ENCODE data around the gene ZSWIM7.
"Not testable (repeated sequence)": the region's sequence is repeated elsewhere in the genome, so short reads cannot be mapped to it uniquely, and the experiment has no call there.

Gene ZSWIM7

GRCh38 chr17:16007439-16007838, 7.9 kb upstream of the ZSWIM7 start:
- ATAC-seq = no peak
- no peak overlapping the region for H3K27ac Mint-ChIP-seq
- H3K4me3 Mint-ChIP-seq = no peak overlapping the region
- H3K4me1 Mint-ChIP-seq = peaks cover 6% of the 10 kb centered on the region
- no peaks in the 10 kb centered on the region for H3K27me3 Mint-ChIP-seq
- H3K9me3 Mint-ChIP-seq = no peaks in the 10 kb centered on the region
- peaks cover 72% of the 10 kb centered on the region for H3K36me3 Mint-ChIP-seq

- Mint-ChIP-seq H3K27ac (no peak overlapping the region), H3K27me3 (no peaks in the 10 kb centered on the region), H3K36me3 (peaks cover 75% of the 10 kb centered on the region), H3K9me3 (no peaks in the 10 kb centered on the region), H3K4me3 (no peak overlapping the region), H3K4me1 (peaks cover 17% of the 10 kb centered on the region)
- no peak for ATAC-seq
These were observed 6.1 kb upstream of the ZSWIM7 start for GRCh38 chr17:16005636-16006035.

GRCh38 chr17:16003841-16004240, 4.3 kb upstream of the ZSWIM7 start:
- H3K4me1 Mint-ChIP-seq = peaks cover 22% of the 10 kb centered on the region
- H3K27ac Mint-ChIP-seq = no peak overlapping the region
- no peak for ATAC-seq
- no peak overlapping the region for H3K4me3 Mint-ChIP-seq
- H3K9me3 Mint-ChIP-seq = no peaks in the 10 kb centered on the region
- peaks cover 68% of the 10 kb centered on the region for H3K36me3 Mint-ChIP-seq
- H3K27me3 Mint-ChIP-seq = no peaks in the 10 kb centered on the region

GRCh38 chr17:16002708-16003260, 3.3 kb upstream of the ZSWIM7 start:
- H3K4me3 Mint-ChIP-seq = no peak overlapping the region
- no peaks in the 10 kb centered on the region for H3K27me3 Mint-ChIP-seq
- H3K27ac Mint-ChIP-seq = no peak overlapping the region
- peaks cover 27% of the 10 kb centered on the region for H3K4me1 Mint-ChIP-seq
- H3K9me3 Mint-ChIP-seq = no peaks in the 10 kb centered on the region
- no peak for ATAC-seq
- peaks cover 57% of the 10 kb centered on the region for H3K36me3 Mint-ChIP-seq

GRCh38 chr17:16001226-16001897, 1.9 kb upstream of the ZSWIM7 start:
- no peaks in the 10 kb centered on the region for H3K9me3 Mint-ChIP-seq
- H3K4me1 Mint-ChIP-seq = peaks cover 27% of the 10 kb centered on the region
- no peaks in the 10 kb centered on the region for H3K27me3 Mint-ChIP-seq
- H3K36me3 Mint-ChIP-seq = peaks cover 49% of the 10 kb centered on the region
- peak overlapping the region; percentile 87 for H3K27ac Mint-ChIP-seq
- no peak for ATAC-seq
- H3K4me3 Mint-ChIP-seq = peak overlapping the region; percentile 85

- Mint-ChIP-seq H3K9me3 (no peaks in the 10 kb centered on the region), H3K4me3 (peak overlapping the region; percentile 85), H3K27ac (peak overlapping the region; percentile 87), H3K4me1 (peaks cover 27% of the 10 kb centered on the region), H3K27me3 (no peaks in the 10 kb centered on the region), H3K36me3 (peaks cover 40% of the 10 kb centered on the region)
- peak; percentile 70 for ATAC-seq
These were observed 697 bp upstream of the ZSWIM7 start for GRCh38 chr17:15999974-16000827.

GRCh38 chr17:15998031-15998562, 1.4 kb downstream of the ZSWIM7 start:
- no peak overlapping the region for H3K4me3 Mint-ChIP-seq
- peak overlapping the region; percentile 87 for H3K27ac Mint-ChIP-seq
- H3K36me3 Mint-ChIP-seq = peaks cover 28% of the 10 kb centered on the region
- no peak for ATAC-seq
- no peaks in the 10 kb centered on the region for H3K9me3 Mint-ChIP-seq
- H3K4me1 Mint-ChIP-seq = peaks cover 27% of the 10 kb centered on the region
- H3K27me3 Mint-ChIP-seq = no peaks in the 10 kb centered on the region

GRCh38 chr17:15996322-15996721, 3.2 kb downstream of the ZSWIM7 start:
- no peak for ATAC-seq
- no peak overlapping the region for H3K4me3 Mint-ChIP-seq
- H3K27me3 Mint-ChIP-seq = no peaks in the 10 kb centered on the region
- H3K9me3 Mint-ChIP-seq = no peaks in the 10 kb centered on the region
- peaks cover 17% of the 10 kb centered on the region for H3K4me1 Mint-ChIP-seq
- no peak overlapping the region for H3K27ac Mint-ChIP-seq
- H3K36me3 Mint-ChIP-seq = peaks cover 16% of the 10 kb centered on the region

GRCh38 chr17:15981646-15982580, 17.6 kb downstream of the ZSWIM7 start:
- Mint-ChIP-seq H3K4me1 (peaks cover 14% of the 10 kb centered on the region), H3K9me3 (no peaks in the 10 kb centered on the region), H3K27ac (no peak overlapping the region), H3K36me3 (peaks cover 42% of the 10 kb centered on the region), H3K4me3 (no peak overlapping the region), H3K27me3 (no peaks in the 10 kb centered on the region)
- ATAC-seq = peak; percentile 13

- Mint-ChIP-seq H3K4me1 (peaks cover 14% of the 10 kb centered on the region), H3K9me3 (no peaks in the 10 kb centered on the region), H3K27ac (no peak overlapping the region), H3K4me3 (no peak overlapping the region), H3K27me3 (no peaks in the 10 kb centered on the region), H3K36me3 (peaks cover 38% of the 10 kb centered on the region)
- peak; percentile 99 for ATAC-seq
These were observed 18.3 kb downstream of the ZSWIM7 start for GRCh38 chr17:15981208-15981607.

GRCh38 chr17:15979013-15979412, 20.5 kb downstream of the ZSWIM7 start:
- not testable (repeated sequence) for H3K27me3 Mint-ChIP-seq, ATAC-seq, H3K4me3 Mint-ChIP-seq, H3K27ac Mint-ChIP-seq, H3K9me3 Mint-ChIP-seq
- Mint-ChIP-seq H3K4me1 (peaks cover 14% of the 10 kb centered on the region), H3K36me3 (peaks cover 40% of the 10 kb centered on the region)

GRCh38 chr17:15978606-15979005, 20.9 kb downstream of the ZSWIM7 start:
- H3K9me3 Mint-ChIP-seq = no peaks in the 10 kb centered on the region
- peaks cover 14% of the 10 kb centered on the region for H3K4me1 Mint-ChIP-seq
- H3K36me3 Mint-ChIP-seq = peaks cover 36% of the 10 kb centered on the region
- H3K27ac Mint-ChIP-seq = no peak overlapping the region
- H3K27me3 Mint-ChIP-seq = no peaks in the 10 kb centered on the region
- H3K4me3 Mint-ChIP-seq = no peak overlapping the region
- ATAC-seq = no peak

GRCh38 chr17:15977894-15978293, 21.6 kb downstream of the ZSWIM7 start:
- H3K36me3 Mint-ChIP-seq = peaks cover 36% of the 10 kb centered on the region
- no peaks in the 10 kb centered on the region for H3K27me3 Mint-ChIP-seq
- no peak for ATAC-seq
- no peak overlapping the region for H3K27ac Mint-ChIP-seq
- H3K9me3 Mint-ChIP-seq = no peaks in the 10 kb centered on the region
- H3K4me3 Mint-ChIP-seq = no peak overlapping the region
- peaks cover 14% of the 10 kb centered on the region for H3K4me1 Mint-ChIP-seq

GRCh38 chr17:15973834-15974233, 25.7 kb downstream of the ZSWIM7 start:
- ATAC-seq = no peak
- no peaks in the 10 kb centered on the region for H3K9me3 Mint-ChIP-seq
- peaks cover 21% of the 10 kb centered on the region for H3K36me3 Mint-ChIP-seq
- H3K27me3 Mint-ChIP-seq = peaks cover 13% of the 10 kb centered on the region
- no peaks in the 10 kb centered on the region for H3K4me1 Mint-ChIP-seq
- H3K27ac Mint-ChIP-seq = no peak overlapping the region
- no peak overlapping the region for H3K4me3 Mint-ChIP-seq

All from stimulated activated memory B cell treated with anti-CD40 and anti-IgM and Interleukin-4, amounts not matched to agents 10 μg/mL and 1 μg/mL and 100 μg/mL, for 72 hours (primary cell).